ENCODE measurements around the gene BLM. TPM values are rescaled to one million over a fixed set of nuclear protein-coding genes. Genes with fewer than 3 reads are reported as not detected.

Gene BLM
- total RNA-seq, 1 experiment from 2014 or later = 31.8 TPM

DNA sequence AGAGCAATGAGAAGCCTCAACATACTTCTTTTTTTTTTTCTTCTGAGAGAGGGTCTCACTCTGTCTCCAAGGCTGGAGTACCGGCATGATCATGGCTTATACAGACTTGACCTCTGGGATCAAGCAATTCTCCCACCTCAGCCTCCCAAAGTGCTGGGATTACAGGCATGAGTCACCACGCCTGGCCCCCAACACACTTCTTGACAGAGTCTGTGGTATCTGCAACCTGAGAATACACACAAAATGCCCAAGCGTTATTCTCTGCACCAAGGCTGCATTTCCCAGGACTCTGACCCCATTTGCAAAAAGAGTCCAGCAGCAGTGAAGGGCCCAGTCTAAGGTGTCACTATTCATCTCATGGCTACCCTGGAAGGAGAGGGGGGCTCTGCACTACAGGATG is 42.7 kb upstream of the BLM start:
- CTCF ChIA-PET = no interaction called here
- TF ChIP-seq, protein P1, sequence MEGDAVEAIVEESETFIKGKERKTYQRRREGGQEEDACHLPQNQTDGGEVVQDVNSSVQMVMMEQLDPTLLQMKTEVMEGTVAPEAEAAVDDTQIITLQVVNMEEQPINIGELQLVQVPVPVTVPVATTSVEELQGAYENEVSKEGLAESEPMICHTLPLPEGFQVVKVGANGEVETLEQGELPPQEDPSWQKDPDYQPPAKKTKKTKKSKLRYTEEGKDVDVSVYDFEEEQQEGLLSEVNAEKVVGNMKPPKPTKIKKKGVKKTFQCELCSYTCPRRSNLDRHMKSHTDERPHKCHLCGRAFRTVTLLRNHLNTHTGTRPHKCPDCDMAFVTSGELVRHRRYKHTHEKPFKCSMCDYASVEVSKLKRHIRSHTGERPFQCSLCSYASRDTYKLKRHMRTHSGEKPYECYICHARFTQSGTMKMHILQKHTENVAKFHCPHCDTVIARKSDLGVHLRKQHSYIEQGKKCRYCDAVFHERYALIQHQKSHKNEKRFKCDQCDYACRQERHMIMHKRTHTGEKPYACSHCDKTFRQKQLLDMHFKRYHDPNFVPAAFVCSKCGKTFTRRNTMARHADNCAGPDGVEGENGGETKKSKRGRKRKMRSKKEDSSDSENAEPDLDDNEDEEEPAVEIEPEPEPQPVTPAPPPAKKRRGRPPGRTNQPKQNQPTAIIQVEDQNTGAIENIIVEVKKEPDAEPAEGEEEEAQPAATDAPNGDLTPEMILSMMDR (IDR thresholded peaks at IDR 0.05; ENCODE audit: unreplicated experiment) = no peak
- no peak for DNase-seq
- no peaks in the 10 kb centered on the region for H3K9me3 Mint-ChIP-seq (ENCODE audit: low read depth, unreplicated experiment)
- no TSS peak for BruUV-seq (replicated peaks)
- H3K4me1 Mint-ChIP-seq (ENCODE audit: low read depth, unreplicated experiment) = no peaks in the 10 kb centered on the region
- H3K4me3 Mint-ChIP-seq (ENCODE audit: low read depth, unreplicated experiment) = no peak overlapping the region
- no peaks in the 10 kb centered on the region for H3K36me3 Mint-ChIP-seq (ENCODE audit: insufficient read depth, unreplicated experiment)
- intact Hi-C loops (cut with micrococcal nuclease; ENCODE audit: unreplicated experiment) = no loop called here
- H3K27ac Mint-ChIP-seq (ENCODE audit: unreplicated experiment) = no peak overlapping the region
- H3K27me3 Mint-ChIP-seq (ENCODE audit: unreplicated experiment) = peaks cover 51% of the 10 kb centered on the region

DNA sequence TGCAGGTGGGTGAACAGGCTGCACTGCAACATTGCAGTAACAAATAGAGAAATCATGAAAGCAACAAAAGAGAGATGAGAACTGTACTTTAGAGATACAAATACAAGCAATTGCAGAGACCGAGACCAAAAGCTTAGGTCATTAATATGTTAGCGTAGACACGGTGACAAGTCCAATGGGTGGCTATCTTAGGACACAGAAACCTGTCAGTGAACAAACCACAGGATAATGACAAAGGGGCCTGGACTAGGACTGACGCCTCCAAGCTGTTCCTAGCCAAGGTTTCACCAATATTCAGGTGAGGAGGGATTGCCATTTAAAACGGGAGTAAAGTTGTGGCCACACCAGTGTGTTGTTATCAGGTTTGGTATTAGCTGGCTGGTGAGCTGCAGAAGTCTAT is 41.7 kb upstream of the BLM start:
- CTCF ChIA-PET = no interaction called here
- Mint-ChIP-seq H3K4me1 (ENCODE audit: low read depth, unreplicated experiment) (no peaks in the 10 kb centered on the region), H3K27me3 (ENCODE audit: unreplicated experiment) (peaks cover 42% of the 10 kb centered on the region), H3K4me3 (ENCODE audit: low read depth, unreplicated experiment) (no peak overlapping the region), H3K9me3 (ENCODE audit: low read depth, unreplicated experiment) (no peaks in the 10 kb centered on the region), H3K36me3 (ENCODE audit: insufficient read depth, unreplicated experiment) (no peaks in the 10 kb centered on the region), H3K27ac (ENCODE audit: unreplicated experiment) (no peak overlapping the region)
- BruUV-seq (replicated peaks) = no TSS peak
- DNase-seq = no peak
- intact Hi-C loops (cut with micrococcal nuclease; ENCODE audit: unreplicated experiment) = no loop called here
- TF ChIP-seq, protein P1 (IDR thresholded peaks at IDR 0.05; ENCODE audit: unreplicated experiment) = no peak

DNA sequence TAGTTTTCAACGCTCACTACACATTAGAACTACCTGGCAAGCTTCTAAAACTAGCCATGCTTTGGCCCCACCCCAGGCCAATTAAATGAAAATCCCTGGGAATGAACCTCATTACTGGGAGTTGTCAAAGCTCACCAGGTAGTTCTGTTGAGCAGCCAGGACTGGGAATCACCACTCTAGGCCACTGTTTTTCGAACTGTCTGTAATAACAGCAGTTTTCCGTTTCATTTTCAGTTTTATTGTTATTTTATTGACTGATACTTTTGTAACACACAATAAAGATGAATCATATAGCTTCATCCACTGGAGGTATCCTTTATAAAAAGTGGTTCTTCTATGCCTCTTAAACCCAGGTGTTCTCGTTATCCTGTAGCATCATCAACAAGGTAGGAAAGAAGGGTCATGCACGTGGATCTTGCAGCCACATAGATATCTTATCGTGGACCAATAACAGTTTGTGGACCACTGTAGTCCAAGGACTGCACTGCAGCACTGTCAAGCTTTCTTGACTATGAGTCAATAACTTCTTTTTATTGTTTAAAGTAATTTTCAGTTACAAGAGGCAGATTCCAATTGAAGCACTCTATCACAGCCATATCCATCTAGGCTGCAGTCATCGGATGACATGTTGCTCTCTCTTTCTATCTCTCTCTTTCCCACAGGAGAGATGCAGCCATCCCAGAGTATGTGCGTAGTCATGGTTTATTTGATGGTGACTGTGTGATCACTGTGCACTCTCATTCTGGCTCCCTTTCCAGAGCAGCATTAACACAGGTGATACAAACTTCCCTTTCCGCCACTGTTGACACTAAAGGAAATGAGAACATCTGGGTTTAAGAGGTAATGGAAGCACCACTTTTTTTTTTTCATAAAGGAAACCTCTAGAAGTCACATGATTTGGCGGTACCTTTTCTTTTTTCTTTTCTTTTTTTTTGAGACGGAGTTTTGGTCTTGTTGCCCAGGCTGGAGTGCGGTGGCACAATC is 39.0 kb upstream of the BLM start:
- no peak overlapping the region for H3K4me3 Mint-ChIP-seq (ENCODE audit: low read depth, unreplicated experiment)
- no peak overlapping the region for H3K27ac Mint-ChIP-seq (ENCODE audit: unreplicated experiment)
- H3K36me3 Mint-ChIP-seq (ENCODE audit: insufficient read depth, unreplicated experiment) = no peaks in the 10 kb centered on the region
- TF ChIP-seq, protein P1 (IDR thresholded peaks at IDR 0.05; ENCODE audit: unreplicated experiment) = no peak
- no peaks in the 10 kb centered on the region for H3K4me1 Mint-ChIP-seq (ENCODE audit: low read depth, unreplicated experiment)
- CTCF ChIA-PET = interaction anchor here (1.5 kb wide), 1 partner anchor 39 kb away, joined by 3 read pairs; the partner anchor contains the start of gene BLM
- BruUV-seq (replicated peaks) = no TSS peak
- H3K27me3 Mint-ChIP-seq (ENCODE audit: unreplicated experiment) = peaks cover 16% of the 10 kb centered on the region
- H3K9me3 Mint-ChIP-seq (ENCODE audit: low read depth, unreplicated experiment) = no peaks in the 10 kb centered on the region
- DNase-seq = no peak
- intact Hi-C loops (cut with micrococcal nuclease; ENCODE audit: unreplicated experiment) = no loop called here

DNA sequence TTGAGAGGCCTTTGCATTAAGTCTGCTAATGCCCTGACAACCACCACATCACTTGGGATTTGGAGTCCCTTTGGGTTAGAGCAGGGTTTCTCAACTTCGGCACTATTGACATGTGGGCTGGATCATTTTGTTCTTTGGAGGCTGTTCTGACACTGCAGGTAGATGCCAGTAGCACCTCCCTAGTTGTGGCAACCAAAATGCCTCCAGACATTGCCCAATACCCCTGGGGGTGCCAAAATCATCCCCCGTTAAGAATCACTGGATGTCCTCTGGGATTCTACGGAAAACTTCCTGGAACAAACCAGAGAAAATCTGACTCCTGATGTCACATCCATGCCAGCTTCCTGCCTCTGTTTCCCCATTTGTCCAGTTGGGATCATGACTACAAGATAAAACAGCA is 37.2 kb upstream of the BLM start:
- TF ChIP-seq, protein P1 (IDR thresholded peaks at IDR 0.05; ENCODE audit: unreplicated experiment) = no peak
- DNase-seq = no peak
- peaks cover 4% of the 10 kb centered on the region for H3K27me3 Mint-ChIP-seq (ENCODE audit: unreplicated experiment)
- BruUV-seq (replicated peaks) = no TSS peak
- CTCF ChIA-PET = no interaction called here
- no peak overlapping the region for H3K4me3 Mint-ChIP-seq (ENCODE audit: low read depth, unreplicated experiment)
- intact Hi-C loops (cut with micrococcal nuclease; ENCODE audit: unreplicated experiment) = no loop called here
- no peaks in the 10 kb centered on the region for H3K36me3 Mint-ChIP-seq (ENCODE audit: insufficient read depth, unreplicated experiment)
- H3K27ac Mint-ChIP-seq (ENCODE audit: unreplicated experiment) = no peak overlapping the region
- H3K9me3 Mint-ChIP-seq (ENCODE audit: low read depth, unreplicated experiment) = no peaks in the 10 kb centered on the region
- H3K4me1 Mint-ChIP-seq (ENCODE audit: low read depth, unreplicated experiment) = no peaks in the 10 kb centered on the region

Data from Calu3 (cell line).